H9 (cell line): Measurements from ENCODE around the gene CRHR1. TPM values are rescaled to one million over a fixed set of nuclear protein-coding genes. Genes with fewer than 3 reads are reported as not detected.

Experiments
- DNase-seq: peaks from one replicate; pipeline ENCODE4 v3.0.0-alpha.2; 2017
- H2AFZ ChIP-seq: one replicate; pipeline ENCODE4 v1.6.1; 2013; ENCODE audit warnings: mild to moderate bottlenecking, low read length, control low read depth, moderate library complexity
- H2AK5ac ChIP-seq: 2 replicates; pipeline ENCODE4 v1.6.1; 2013; ENCODE audit warnings: low read length, control low read depth, mixed read lengths; ENCODE audit not compliant: insufficient read length
- H2BK120ac ChIP-seq: one replicate; pipeline ENCODE4 v1.6.1; 2013; ENCODE audit warnings: low read depth, mild to moderate bottlenecking, low read length, control low read depth, inconsistent platforms; ENCODE audit not compliant: poor library complexity, severe bottlenecking
- H2BK12ac ChIP-seq: 2 replicates; pipeline ENCODE4 v1.6.1; 2013; ENCODE audit warnings: low read length, control low read depth, mixed read lengths, low read depth; ENCODE audit not compliant: insufficient read length
- H2BK15ac ChIP-seq: 2 replicates; pipeline ENCODE4 v1.6.1; 2013; ENCODE audit warnings: low read depth, low read length, control low read depth
- H2BK20ac ChIP-seq: one replicate; pipeline ENCODE4 v1.6.1; 2013; ENCODE audit warnings: low read depth, mild to moderate bottlenecking, low read length, control low read depth, inconsistent platforms; ENCODE audit not compliant: poor library complexity, severe bottlenecking
- H2BK5ac ChIP-seq: 2 replicates; pipeline ENCODE4 v1.6.1; 2013; ENCODE audit warnings: low read length, control low read depth, mixed read lengths; ENCODE audit not compliant: insufficient read length
- H3K14ac ChIP-seq: 2 replicates; pipeline ENCODE4 v1.6.1; 2013; ENCODE audit warnings: low read length, control low read depth; ENCODE audit not compliant: insufficient read depth
- H3K18ac ChIP-seq: 2 replicates; pipeline ENCODE4 v1.6.1; 2013; ENCODE audit warnings: low read depth, mild to moderate bottlenecking, mixed read lengths, low read length, control low read depth; ENCODE audit not compliant: insufficient read length
- H3K23ac ChIP-seq: 2 replicates; pipeline ENCODE4 v1.6.1; 2013; ENCODE audit warnings: low read length, control low read depth, mixed read lengths, low read depth; ENCODE audit not compliant: insufficient read length
- H3K23me2 ChIP-seq: 2 replicates; pipeline ENCODE4 v1.6.1; 2013; ENCODE audit warnings: low read depth, mild to moderate bottlenecking, mixed read lengths, low read length, control low read depth; ENCODE audit not compliant: insufficient read length, poor library complexity, severe bottlenecking
- H3K27ac ChIP-seq: 2 replicates; pipeline ENCODE4 v1.5.1; 2013; ENCODE audit warnings: low read length, control low read depth, mixed read lengths, low read depth; ENCODE audit not compliant: insufficient read length
- H3K27me3 ChIP-seq: 2 replicates; pipeline ENCODE4 v1.6.1; 2013; ENCODE audit warnings: low read length, control low read depth, inconsistent platforms; ENCODE audit not compliant: insufficient read depth
- H3K4ac ChIP-seq: 2 replicates; pipeline ENCODE4 v1.6.1; 2013; ENCODE audit warnings: low read depth, mild to moderate bottlenecking, control low read depth, inconsistent platforms, low read length, moderate library complexity
- H3K4me1 ChIP-seq: 2 replicates; pipeline ENCODE4 v1.6.1; 2013; ENCODE audit warnings: low read length, control low read depth, inconsistent platforms; ENCODE audit not compliant: insufficient read depth
- H3K4me2 ChIP-seq: 2 replicates; pipeline ENCODE4 v1.6.1; 2013; ENCODE audit warnings: low read length, control low read depth, mixed read lengths; ENCODE audit not compliant: insufficient read length, insufficient read depth
- H3K56ac ChIP-seq: 2 replicates; pipeline ENCODE4 v1.6.1; 2013; ENCODE audit warnings: low read depth, mild to moderate bottlenecking, mixed read lengths, low read length, control low read depth; ENCODE audit not compliant: insufficient read length
- H3K79me1 ChIP-seq: 2 replicates; pipeline ENCODE4 v1.6.1; 2013; ENCODE audit warnings: low read depth, mild to moderate bottlenecking, moderate library complexity, low read length, control low read depth, inconsistent platforms; ENCODE audit not compliant: insufficient read depth, poor library complexity, severe bottlenecking
- H3K79me2 ChIP-seq: 2 replicates; pipeline ENCODE4 v1.6.1; 2013; ENCODE audit warnings: low read length, control low read depth, inconsistent platforms; ENCODE audit not compliant: insufficient read depth
- H3K9ac ChIP-seq: 2 replicates; pipeline ENCODE4 v1.6.1; 2013; ENCODE audit warnings: low read length, control low read depth, mixed read lengths; ENCODE audit not compliant: insufficient read length; ENCODE audit errors: extremely low read depth
- H3K9me3 ChIP-seq: one replicate; pipeline ENCODE4 v1.6.1; 2013; ENCODE audit warnings: low read depth, low read length, inconsistent platforms; ENCODE audit not compliant: control insufficient read depth
- H3T11ph ChIP-seq: one replicate; pipeline ENCODE4 v1.6.1; 2013; ENCODE audit warnings: mild to moderate bottlenecking, low read length, control low read depth, inconsistent platforms
- H4K20me1 ChIP-seq: one replicate; pipeline ENCODE4 v1.6.1; 2013; ENCODE audit not compliant: control insufficient read depth, insufficient read length, insufficient read depth
- H4K5ac ChIP-seq: 2 replicates; pipeline ENCODE4 v1.6.1; 2013; ENCODE audit warnings: low read depth, mild to moderate bottlenecking, mixed read lengths, low read length, control low read depth; ENCODE audit not compliant: insufficient read length
- H4K8ac ChIP-seq: replicated peaks from 2 replicates; pipeline ENCODE4 v1.6.1; 2013; ENCODE audit warnings: low read length, control low read depth, mixed read lengths, low read depth; ENCODE audit not compliant: insufficient read length
- H4K91ac ChIP-seq: 2 replicates; pipeline ENCODE4 v1.6.1; 2013; ENCODE audit warnings: low read depth, mild to moderate bottlenecking, moderate library complexity, mixed read lengths, low read length, control low read depth; ENCODE audit not compliant: insufficient read length
- H3K27ac Mint-ChIP-seq, 3 experiments: 2 replicates in 2 of 3; 3 replicates in 1 of 3; pipeline ENCODE4 v1.8.0; 2020 to 2021; ENCODE audit warnings: mixed read lengths in 3 of 3, mild to moderate bottlenecking in 1 of 3, moderate library complexity in 1 of 3
- H3K27me3 Mint-ChIP-seq: 2 replicates; pipeline ENCODE4 v1.8.0; 2021; ENCODE audit warnings: low read depth, mild to moderate bottlenecking, moderate library complexity, mixed read lengths
- H3K36me3 Mint-ChIP-seq, 3 experiments: 2 replicates in 2 of 3; 3 replicates in 1 of 3; pipeline ENCODE4 v1.8.0; 2020 to 2021; ENCODE audit warnings: low read depth in 3 of 3, mixed read lengths in 3 of 3; ENCODE audit not compliant: insufficient read depth in 1 of 3
- H3K4me1 Mint-ChIP-seq, 2 experiments: 2 replicates each; pipeline ENCODE4 v1.8.0; 2020; ENCODE audit warnings: mixed read lengths in 2 of 2
- H3K4me3 Mint-ChIP-seq, 2 experiments: 2 replicates in 1 of 2; 3 replicates in 1 of 2; pipeline ENCODE4 v1.8.0; 2020 to 2021; ENCODE audit warnings: mild to moderate bottlenecking in 2 of 2, mixed read lengths in 2 of 2, moderate library complexity in 1 of 2
- H3K9me3 Mint-ChIP-seq, 2 experiments: 2 replicates in 1 of 2; 3 replicates in 1 of 2; pipeline ENCODE4 v1.8.0; 2020; ENCODE audit warnings: mild to moderate bottlenecking in 2 of 2, mixed read lengths in 2 of 2, moderate library complexity in 1 of 2
- CTCF ChIP-seq: fragments of 200-600 bp; sonication (generic); conservative IDR thresholded peaks from 3 replicates; pipeline ENCODE4 v1.8.0; 2021; ENCODE audit warnings: antibody characterized with exemption, mild to moderate bottlenecking
- WGBS: extraction: QIAGEN DNeasy Blood & Tissue Kit; methylation state at CpG from one replicate; pipeline ENCODE4 v1.1.7; 2013; ENCODE audit warnings: missing lambda C conversion rate, low lambda C conversion rate, mixed read lengths; ENCODE audit not compliant: insufficient read length; ENCODE audit errors: extremely low coverage; 5-methylcytosine and 5-hydroxymethylcytosine counted together
- total RNA-seq: library from RNA; stranded (reverse); gene quantifications from 2 replicates; pipeline ENCODE4 v1.2.1, GENCODE V29; 2021

CRHR1 gene
- total RNA-seq, 1 experiment from 2014 or later, result 0.52 TPM

- no peak overlapping the region for H3K23ac ChIP-seq
- H3K9me3 Mint-ChIP-seq, result no peaks in the 10 kb centered on the region
- no peaks in the 10 kb centered on the region for H3K79me2 ChIP-seq
- no peak overlapping the region for H3K27ac ChIP-seq
- no peaks in the 10 kb centered on the region for H3K36me3 Mint-ChIP-seq
- no peak overlapping the region for H3K9ac ChIP-seq
- H3K27ac Mint-ChIP-seq, result no peak overlapping the region
- H3K23me2 ChIP-seq, result no peaks in the 10 kb centered on the region
- peaks cover 4% of the 10 kb centered on the region for H3K27me3 Mint-ChIP-seq
- H2BK5ac ChIP-seq, result no peak overlapping the region
- H2BK120ac ChIP-seq, result no peak overlapping the region
- H2BK12ac ChIP-seq, result no peak overlapping the region
- no peak overlapping the region for H3K14ac ChIP-seq
- H4K8ac ChIP-seq, result no peak overlapping the region
- no peak overlapping the region for H3K56ac ChIP-seq
- no peak overlapping the region for H2BK15ac ChIP-seq
- no peak overlapping the region for H3T11ph ChIP-seq
- H3K4me1 ChIP-seq, result no peaks in the 10 kb centered on the region
- no peak for TF ChIP-seq CTCF
- H3K9me3 ChIP-seq, result no peaks in the 10 kb centered on the region
- no peak overlapping the region for H3K4ac ChIP-seq
- H2BK20ac ChIP-seq, result no peak overlapping the region
- H3K79me1 ChIP-seq, result no peaks in the 10 kb centered on the region
- no peak overlapping the region for H3K18ac ChIP-seq
- no peak for DNase-seq
- no peak overlapping the region for H3K4me3 Mint-ChIP-seq
- H3K4me2 ChIP-seq, result no peak overlapping the region
- H4K91ac ChIP-seq, result no peak overlapping the region
- H4K20me1 ChIP-seq, result no peaks in the 10 kb centered on the region
- H3K27me3 ChIP-seq, result no peaks in the 10 kb centered on the region
- no peak overlapping the region for H4K5ac ChIP-seq
- H2AK5ac ChIP-seq, result no peak overlapping the region
- H3K4me1 Mint-ChIP-seq, result peaks cover 3 to 12% of the 10 kb centered on the region in 2 experiments; a peak in 2 of 4 replicates
- WGBS, result no CpG with 5 or more reads among the region's 5 CpGs
- H2AFZ ChIP-seq, result no peak overlapping the region
Observed at GRCh38 chr17:45835481-45835880, 51.4 kb downstream of the CRHR1 start.
